Stimulated activated CD4-positive, alpha-beta T cell treated with anti-CD3 and anti-CD28 coated beads, Interleukin-2, amount 100 ng/mL, for 24 hours (primary cell): ENCODE data around the gene TDRD9.
"Not testable (repeated sequence)": the region's sequence is repeated elsewhere in the genome, so short reads cannot be mapped to it uniquely, and the experiment has no call there.

ENCODE experiments used
- DNase-seq, 2 donors: peaks; one replicate each; pipeline ENCODE4 v3.0.0-alpha.2; 2020

The TDRD9 gene

DNA sequence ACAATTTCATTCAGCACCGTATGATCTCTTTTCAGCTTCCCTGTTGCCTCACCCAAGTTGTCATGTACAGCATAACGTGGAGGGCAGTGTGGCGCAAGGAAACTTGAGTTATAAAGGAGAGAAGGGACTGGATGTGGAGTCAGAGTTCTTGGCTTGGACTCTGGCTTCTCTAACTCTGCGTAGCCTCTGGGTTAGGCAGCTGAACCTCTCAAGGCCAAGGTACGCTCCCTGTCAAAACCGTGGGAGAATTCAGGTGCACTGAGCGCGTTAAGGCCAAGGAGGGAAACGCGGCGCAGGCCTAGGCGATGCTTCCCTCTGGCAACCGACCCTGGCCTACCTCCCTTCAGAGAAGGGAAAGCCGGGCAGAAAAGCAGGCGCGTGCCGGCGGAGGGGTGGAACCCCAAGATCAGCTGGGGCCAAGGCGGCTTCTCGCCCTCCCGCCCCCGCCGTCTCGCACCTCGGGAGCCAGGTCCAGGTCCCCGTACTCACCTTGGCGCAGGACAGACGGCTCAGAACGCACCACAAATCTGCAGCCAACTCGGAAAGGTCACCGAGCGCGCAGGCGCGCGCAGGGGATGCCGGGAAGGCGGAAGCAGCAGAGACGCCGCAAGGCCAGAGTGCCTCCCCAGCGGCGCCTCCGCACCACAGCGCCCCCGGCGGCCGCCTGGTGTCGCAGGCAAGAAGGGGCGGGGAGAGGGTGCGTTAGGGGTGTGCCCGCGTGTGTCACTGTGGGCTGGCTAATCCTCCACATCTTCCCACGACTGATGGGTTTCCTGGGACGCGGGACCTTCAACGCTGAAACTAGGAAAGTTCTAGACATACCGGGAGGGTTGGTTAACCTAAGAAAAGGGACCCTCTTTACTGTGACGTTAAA lies 7.0 kb upstream of the TDRD9 start:
- DNase-seq, result peak; percentile 95 to 97

DNA sequence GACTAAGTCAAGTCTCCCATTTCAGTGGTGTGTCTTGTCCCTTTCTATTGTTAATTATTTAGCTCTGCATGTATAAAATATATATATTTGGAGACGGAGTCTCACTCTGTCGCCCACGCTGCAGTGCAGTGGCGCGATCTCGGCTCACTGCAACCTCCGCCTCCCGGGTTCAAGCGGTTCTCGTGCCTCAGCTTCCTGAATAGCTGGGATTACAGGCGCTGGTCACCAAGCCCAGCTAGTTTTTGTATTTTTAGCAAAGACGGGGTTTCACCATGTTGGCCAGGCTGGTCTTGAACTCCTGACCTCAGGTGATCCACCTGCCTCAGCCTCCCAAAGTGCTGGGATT lies 6.4 kb upstream of the TDRD9 start:
- not testable (repeated sequence) for DNase-seq

DNA sequence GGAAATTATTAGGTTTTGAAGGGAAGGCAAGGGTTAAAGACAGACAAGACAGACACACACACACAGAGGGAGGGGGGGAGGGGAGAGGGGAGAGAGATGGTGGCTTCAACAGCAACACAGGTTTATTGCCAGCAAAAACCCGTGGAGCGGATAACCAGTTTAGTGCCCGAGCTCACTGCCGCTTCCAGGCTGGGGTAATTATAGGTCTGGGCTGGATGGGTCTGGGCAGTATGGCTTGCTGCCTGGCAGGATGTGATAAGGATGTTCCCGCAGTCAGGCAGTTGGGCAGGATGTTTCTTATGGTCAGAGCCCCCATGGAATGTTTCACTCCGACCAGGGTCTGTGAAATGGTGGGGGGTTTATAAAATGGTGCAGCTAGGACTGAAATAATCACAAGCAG lies 4.4 kb upstream of the TDRD9 start:
- no peak for DNase-seq

DNA sequence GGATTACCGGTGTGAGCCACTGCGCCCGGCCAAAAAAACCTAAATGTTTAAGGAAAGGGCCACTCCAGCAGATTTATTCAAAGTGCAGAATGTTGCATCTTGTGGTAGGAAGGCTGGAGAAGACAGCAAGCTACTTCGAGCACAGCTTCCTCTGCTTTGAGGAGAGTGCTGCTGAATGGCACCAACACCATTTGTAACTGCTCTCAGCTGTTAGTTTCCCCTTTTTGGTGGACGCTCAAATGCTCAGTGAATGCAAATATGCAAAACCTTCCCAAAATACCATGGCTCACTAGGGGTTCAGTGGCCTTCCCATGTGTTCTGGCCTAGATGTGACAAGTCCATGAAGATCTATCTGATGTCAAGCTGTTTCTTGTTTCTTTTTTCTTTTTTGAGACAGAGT lies 2.9 kb upstream of the TDRD9 start:
- no peak for DNase-seq

DNA sequence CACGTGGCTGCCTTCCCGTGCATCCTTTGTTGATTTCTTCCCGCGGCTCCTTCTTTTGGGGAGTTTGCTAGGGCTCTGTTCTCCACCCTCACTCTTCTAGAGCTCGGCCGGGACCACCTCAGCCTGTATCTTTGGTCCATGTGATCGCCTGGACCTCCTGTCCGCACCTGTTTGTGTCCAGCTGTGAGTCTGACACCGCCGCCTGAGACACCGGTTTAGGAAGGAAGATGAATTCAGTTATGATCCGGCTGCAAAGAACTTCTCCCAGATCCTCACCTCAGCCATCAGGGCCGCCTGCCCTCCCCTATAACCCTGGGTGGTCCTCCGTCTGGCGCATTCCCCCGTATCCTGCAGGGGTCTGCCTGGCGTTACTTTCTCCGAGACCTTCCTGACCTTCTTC lies 690 bp upstream of the TDRD9 start:
- DNase-seq, result no peak

DNA sequence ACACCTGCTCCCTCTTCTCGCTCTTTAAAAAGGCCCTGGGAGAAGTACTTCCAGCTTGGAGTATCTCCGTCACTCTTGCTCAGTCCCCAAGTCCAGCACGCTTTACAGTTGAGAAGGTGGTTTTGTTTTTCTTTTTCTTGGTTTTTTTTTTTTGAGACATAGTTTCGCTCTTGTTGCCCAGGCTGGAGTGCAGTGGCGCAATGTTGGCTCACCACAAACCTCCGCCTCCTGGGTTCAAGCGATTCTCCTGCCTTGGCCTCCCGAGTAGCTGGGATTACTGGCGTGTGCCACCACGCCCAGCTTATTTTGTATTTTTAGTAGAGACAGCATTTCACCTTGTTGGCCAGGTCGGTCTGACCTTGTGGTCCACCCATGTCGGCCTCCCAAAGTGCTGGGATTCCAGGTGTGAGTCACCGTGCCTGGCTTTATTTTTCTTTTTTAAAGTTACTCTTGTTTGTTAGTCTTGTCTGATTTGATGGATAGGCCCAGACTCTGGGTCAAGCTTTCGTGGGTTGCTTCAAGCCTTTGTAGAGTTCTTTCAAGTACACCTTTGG lies 1.9 kb downstream of the TDRD9 start:
- DNase-seq, result no peak

DNA sequence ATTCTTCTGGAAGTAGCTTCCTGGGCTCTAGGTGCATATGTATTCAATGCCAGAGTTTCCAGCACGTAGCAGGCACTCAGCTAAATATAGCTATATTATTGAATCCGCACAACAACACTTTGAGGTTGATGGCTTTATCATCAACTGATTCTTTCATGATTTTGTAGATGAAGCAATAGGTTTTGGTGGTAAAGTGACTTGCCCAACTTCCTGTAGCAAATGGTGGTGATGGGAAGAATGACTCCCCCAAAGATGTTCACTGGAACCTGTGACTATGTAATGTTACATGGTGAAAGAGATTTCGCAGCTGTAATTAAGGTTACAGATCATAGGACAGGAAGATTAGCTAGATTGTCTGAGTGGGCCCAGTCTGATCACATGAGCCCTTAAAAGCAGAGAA lies 3.2 kb downstream of the TDRD9 start:
- no peak for DNase-seq

DNA sequence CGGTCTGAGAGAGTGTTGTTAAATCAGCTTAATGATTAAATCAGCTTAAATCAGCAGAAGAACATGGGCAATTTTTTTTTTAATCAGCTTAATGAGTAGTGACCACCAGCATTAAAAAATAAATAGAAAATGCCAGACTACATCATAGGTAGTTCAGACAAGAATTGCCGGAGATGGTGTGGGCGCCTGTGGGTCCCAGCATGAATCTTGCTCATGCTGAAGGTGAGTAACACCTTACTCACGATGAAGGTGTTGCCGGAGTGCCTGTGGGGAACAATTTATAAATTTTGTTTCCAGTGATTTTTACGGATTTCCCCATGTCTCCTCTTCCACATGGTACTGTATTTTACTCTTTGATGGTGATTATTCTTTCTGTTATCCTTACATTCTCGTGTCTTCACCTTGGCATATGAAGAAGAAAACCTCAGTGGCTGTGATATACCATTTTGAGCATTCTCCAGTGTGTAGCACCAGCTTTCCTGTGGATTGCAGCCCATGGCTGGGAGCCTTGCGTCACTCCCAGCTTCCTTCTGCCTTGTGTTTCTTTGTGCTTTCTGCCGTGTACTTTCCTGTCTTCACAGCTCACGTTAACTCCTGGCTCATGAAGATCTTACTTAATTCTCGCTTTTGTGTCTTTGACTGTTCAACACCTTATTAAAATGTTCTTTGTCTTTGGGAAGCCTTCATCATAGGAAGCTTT lies 4.7 kb downstream of the TDRD9 start:
- DNase-seq, result no peak

DNA sequence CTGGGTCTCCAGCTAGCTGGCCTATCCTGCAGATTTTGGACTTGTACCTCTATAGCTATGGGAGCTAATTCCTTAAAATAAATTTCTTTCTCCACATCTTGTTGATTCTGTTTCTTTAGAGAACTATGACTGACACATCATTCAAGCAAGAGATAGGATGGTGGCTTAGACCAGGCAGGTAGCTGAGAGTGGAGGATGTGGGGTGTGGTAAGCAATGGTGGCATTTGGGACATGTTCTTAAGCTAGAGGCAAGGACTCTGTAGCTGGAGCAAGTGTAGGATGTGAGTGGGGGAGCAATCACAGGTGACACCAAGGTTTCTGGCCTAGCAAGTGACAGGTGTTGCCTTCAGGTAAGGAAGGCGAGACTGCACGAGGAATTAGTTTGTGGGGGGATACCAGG lies 6.8 kb downstream of the TDRD9 start:
- no peak for DNase-seq

DNA sequence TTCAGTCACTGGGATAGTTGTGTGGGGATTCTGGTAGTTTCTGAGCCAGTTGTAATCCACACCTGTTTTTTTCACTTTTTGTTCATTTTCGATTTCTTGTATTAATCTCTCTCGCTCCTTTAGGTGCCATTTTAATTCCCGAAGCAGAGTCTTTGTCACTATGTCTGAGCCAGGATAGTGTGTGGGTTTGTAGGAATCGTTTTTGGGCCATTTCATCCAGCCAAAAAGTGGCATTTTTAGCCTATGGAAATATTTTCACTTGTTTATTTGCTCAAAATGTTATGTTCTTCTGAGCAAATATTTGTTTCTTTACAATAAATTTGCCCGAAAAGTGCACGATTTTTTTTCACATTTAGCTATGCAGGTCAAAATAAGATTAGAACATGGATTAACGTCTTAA lies 13.2 kb downstream of the TDRD9 start:
- no peak for DNase-seq

DNA sequence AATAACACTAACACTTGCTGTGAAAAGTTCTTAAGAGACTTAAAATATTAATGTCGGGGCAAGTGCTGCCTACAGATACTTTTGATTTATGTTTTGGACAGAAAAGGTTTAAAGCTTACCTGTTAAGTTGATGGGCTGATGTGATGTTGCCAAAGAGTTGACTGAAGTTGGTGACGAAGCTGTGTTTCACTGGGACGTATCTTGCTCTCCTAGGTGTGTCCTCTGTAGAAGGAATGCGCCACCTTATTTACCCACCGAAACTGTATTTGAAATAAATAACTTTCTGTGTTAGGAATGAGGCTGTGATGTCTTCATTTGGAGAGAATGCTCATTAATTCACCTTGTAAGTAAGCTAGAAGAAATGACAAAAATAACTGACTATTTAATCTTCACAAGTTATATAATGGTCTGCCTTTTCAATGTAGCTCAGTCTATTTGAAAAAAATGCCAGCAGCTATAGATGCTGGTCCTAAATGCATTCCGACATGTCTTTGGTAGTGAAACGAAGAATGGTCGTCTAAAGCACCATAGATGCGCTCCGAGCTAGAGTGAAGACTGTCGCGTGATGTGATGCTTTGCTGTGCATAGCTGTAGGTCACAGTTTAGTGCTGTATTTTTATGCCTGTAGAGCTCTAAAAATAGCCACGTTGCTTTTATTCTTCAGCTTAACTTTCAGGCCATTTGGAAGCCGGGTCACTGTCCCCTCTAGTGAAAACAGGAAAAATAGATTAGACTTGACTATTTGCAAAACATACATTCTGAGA lies 13.9 kb downstream of the TDRD9 start, which contains the start of gene RD3L:
TSS of gene RD3L (minus strand) at position 557 of the 764 bp plus-strand sequence. CDS start 834 bp downstream, outside the sequence.
- no peak for DNase-seq

DNA sequence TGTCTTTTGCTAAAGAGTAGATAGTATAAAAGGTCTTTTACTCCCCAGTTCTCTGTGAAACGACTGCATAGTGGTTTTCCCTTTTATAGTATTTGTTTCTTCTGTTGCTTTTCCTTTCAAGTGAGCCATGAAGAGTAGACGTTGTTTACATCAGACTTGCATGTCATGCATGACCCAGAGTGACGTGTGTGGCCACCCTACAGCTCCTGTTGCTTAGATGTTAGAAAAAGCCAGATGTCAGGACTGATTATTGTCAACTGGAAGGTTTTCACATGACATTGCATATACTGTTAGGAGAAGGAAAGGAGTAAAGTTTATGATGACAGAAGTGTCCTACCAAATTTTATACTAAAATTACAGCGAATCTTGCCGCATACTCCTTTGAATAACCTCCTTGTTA lies 15.4 kb downstream of the TDRD9 start:
- DNase-seq, result no peak

DNA sequence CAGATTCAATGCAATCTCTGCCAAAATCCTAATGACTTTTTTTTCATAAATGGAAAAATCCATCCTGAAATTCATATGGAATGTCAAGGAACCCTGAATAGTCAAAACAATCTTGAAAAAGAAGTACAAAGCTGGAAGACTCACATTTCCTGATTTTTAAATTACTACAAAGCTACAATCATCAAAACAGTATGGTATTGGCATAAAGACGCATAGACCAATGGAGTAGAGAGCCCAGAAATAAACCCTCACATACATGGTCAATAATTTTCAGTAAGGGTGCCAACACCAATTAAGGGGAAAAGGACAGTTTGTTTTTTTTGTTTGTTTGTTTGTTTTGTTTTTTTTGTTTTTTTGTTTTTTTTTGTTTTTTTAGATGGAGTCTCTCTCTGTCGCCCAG lies 18.7 kb downstream of the TDRD9 start:
- no peak for DNase-seq

DNA sequence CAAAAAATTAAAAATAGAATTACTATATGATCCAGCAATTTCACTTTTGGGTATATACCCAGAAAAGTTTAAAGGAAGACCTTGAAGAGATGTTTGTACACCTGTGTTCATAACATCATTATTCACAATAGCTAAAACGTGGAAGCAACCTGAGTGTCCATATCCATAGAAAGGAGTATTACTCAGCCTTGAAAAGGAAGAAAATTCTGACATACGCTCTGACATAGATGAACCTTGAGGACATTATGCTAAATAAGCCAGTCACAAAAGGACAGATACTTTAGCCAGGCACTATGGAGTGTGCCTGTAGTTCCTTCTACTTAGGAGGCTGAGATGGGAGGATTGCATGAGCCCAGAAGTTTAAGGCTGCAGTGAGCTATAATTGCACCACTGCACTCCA lies 20.2 kb downstream of the TDRD9 start:
- DNase-seq, result no peak

DNA sequence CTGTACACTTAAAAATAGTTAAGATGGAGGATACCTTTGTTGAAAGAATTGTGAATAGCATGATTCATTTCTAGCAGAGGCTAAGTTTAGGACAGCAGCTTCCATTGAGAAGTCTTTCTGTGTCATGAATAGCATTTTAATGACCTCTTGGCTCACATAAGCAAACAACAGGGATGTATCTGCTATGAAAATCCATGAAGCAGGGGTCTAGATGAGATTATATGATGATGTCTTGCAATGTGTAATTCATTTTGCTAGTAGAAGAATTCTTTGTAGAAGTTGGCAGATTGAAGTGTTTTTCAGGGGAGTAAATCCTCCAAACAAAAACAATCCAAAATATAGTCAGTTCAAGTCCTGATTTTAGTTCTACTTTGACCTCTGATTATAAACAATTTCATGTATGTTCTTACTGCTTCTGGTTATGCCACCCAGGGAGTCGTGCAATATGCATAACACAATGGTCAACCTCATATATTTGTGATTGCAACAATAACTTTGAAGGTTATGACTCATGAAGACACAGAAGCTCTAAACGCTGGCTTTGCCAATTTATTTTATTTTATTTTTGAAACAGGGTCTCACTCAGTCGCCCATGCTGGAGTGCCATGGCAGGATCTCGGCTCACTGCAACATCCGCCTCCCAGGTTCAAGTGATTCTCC lies 21.0 kb downstream of the TDRD9 start:
- DNase-seq, result no peak

DNA sequence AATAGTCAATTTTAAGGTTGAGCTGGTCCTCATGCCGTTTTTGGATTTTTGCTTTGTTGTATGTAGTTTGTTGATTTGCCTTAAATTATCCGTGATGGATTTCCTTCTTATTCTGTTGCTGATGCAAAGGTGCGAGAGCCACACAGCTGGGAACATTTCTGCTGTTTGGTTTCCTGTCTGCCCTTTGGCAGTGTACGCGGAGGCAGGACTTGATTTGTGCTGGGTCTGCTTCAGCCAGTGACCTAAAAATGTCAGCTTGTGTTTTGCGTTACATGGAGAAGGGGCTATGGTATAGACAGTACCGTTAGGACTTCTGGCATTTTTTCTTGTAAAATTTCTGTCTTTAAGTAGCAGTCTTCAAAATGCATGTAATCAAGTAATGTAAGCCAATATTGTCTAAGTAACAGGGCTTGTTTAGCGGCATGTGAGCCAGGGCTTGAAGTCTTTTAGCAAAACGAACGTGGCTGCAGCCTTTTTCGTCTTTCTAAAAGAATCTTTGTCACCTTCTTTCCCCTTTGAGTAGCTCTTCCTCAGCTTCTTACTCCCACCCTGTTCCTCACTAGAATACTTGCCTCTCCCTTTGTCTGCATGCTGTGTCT lies 32.3 kb downstream of the TDRD9 start:
- no peak for DNase-seq

DNA sequence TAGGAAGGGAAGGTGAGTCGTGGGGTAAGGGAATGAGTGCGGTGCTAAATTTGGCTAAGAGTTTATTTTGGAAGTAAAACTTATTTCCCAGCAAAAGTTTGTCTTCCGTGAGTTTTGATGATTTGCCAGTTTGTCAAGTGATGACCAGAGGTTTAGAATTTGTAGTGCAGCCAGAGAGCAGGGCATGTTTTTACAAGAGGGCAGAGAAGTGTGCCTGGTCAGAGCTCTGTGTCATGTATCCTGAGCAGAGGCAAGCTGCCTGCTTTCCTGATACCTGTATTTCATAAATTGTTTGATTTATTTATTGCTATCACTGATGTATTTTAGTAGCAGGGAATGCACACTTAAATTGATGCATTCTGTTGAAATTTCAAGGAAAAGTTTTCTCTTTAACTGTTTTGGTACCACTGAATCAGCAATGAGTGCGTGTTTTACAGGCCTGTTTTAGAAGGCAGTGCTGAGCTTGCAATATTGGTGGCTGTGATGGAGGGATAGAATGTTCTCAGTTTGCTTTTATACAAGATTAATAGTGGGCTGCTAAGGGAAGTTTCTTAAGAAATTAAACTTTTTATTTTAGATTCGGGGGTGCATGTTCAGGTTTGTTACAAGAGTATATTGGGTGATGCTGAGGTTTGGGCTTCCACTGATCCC lies 33.8 kb downstream of the TDRD9 start:
- no peak for DNase-seq

DNA sequence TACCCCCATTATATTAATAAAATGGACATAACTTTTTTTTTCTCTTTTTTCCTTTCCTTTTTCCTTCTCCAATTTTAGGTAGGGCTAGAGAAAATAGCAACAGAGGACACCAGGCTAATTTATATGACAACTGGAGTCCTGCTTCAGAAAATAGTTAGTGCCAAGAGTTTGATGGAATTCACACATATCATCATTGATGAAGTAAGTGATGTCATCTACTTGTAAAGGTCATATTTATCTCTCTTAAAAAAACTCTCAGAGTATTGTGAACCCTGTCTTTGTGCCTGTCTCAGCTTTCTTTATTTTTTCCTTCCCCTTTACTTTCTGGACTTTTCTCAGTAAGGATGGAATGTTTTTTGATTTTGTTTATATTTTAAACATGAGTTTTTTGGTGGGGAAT lies 38.4 kb downstream of the TDRD9 start:
- no peak for DNase-seq

DNA sequence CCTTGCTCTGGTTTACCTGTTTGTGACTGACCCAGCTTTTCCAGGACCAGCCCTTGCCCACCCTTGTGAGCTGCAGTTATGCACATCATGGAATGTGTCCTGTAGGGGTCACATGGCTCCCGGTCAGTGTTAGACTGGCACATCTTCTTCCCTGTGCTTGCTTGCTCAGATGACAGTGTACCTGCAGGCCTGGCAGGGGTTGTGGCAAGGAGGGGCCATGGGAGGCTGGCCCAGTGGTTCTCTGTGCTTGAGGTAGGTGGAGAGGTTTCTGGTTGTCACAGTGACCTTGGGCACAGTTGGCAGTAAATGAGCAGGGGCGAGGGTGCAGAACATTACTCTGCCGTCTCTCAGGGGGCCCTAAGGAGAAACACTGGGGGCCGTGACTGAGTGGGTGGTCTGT lies 41.7 kb downstream of the TDRD9 start:
- DNase-seq, result no peak

DNA sequence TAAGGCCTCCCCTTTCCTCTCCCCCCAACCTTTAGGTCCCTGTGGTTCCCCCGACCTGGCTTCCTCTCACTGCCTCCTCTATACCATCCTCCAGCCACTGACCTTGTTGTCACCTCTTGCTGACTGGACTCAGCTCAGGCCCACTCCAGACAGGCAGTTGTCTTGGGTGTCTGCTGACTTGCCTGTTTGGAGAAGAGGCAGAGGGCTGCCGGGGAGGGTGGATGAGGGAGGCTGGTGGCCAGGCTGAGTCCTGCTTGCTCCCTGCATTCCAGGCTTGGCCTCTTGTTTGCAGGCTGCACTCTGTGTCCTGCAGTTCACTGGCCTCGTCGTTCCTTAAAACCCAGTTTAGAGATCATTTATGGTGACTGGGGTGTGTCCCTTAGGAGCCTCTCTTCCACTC lies 45.1 kb downstream of the TDRD9 start:
- DNase-seq, result no peak

DNA sequence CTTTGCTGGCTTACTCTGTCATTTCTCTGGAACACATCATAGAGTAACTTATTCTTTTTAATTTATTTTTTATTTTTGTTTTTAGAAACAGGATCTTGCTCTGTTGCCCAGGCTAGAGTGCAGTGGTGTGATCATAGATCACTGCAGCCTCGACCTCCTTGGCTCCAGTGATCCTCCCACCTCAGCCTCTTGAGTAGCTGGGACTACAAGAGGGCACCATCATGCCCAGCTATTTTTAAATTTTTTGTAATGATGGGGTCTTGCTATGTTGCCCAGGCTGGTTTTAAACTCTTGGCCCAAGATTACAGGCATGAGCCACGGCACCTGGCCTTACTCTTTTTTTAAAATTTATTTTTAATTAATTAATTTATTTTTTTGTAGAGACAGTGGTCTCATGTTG lies 46.3 kb downstream of the TDRD9 start:
- DNase-seq, result no peak
